HepG2 (cell line): ENCODE results near the gene TNXB. TPM values are rescaled to one million over a fixed set of nuclear protein-coding genes. Genes with fewer than 3 reads are reported as not detected.

Experiments
- ARID3A ChIP-seq: IDR thresholded peaks from 2 replicates; pipeline ENCODE4 v1.6.1; 2012; ENCODE audit warnings: low read depth, low read length, improper control_type of control experiment
- ARNT ChIP-seq: fragments of 450-650 bp; IDR thresholded peaks from 2 replicates; pipeline ENCODE4 v1.6.1; 2017
- CBX5 ChIP-seq: sonication (generic); formaldehyde crosslinking; IDR thresholded peaks from 2 replicates; pipeline ENCODE4 v1.4.0; 2020; ENCODE audit warnings: missing genetic modification reagents, borderline replicate concordance
- FOXM1 ChIP-seq: sonication (generic); formaldehyde crosslinking; IDR thresholded peaks from 2 replicates; pipeline ENCODE4 v1.5.0; 2020; ENCODE audit warnings: missing genetic modification reagents
- ISX ChIP-seq: sonication (generic); formaldehyde crosslinking; conservative IDR thresholded peaks from 2 replicates; pipeline ENCODE4 v1.5.0; 2020; ENCODE audit warnings: missing genetic modification reagents
- MTF1 ChIP-seq: sonication (generic); formaldehyde crosslinking; IDR thresholded peaks from 2 replicates; pipeline ENCODE4 v1.5.0; 2020; ENCODE audit warnings: missing genetic modification reagents
- PBX2 ChIP-seq: IDR thresholded peaks from 2 replicates; pipeline ENCODE4 v1.6.1; 2016; ENCODE audit warnings: control low read depth
- RFXANK ChIP-seq: IDR thresholded peaks from 2 replicates; pipeline ENCODE4 v1.6.1; 2016
- ZFP36L2 ChIP-seq: sonication (generic); formaldehyde crosslinking; IDR thresholded peaks from 2 replicates; pipeline ENCODE4 v1.4.0; 2020; ENCODE audit warnings: missing genetic modification reagents
- ZKSCAN8 ChIP-seq: IDR thresholded peaks from 2 replicates; pipeline ENCODE4 v1.6.1; 2016; ENCODE audit warnings: borderline replicate concordance, missing genetic modification reagents, missing compliant biosample characterization
- ZNF251 ChIP-seq: sonication (generic); formaldehyde crosslinking; IDR thresholded peaks from 2 replicates; pipeline ENCODE4 v1.9.0; 2021; ENCODE audit warnings: mild to moderate bottlenecking, missing genetic modification reagents
- ZNF335 ChIP-seq: sonication (generic); formaldehyde crosslinking; IDR thresholded peaks from 2 replicates; pipeline ENCODE4 v1.4.0; 2020; ENCODE audit warnings: missing genetic modification reagents
- ZNF354B ChIP-seq: sonication (generic); formaldehyde crosslinking; IDR thresholded peaks from 2 replicates; pipeline ENCODE4 v1.8.0; 2022; ENCODE audit warnings: mild to moderate bottlenecking, missing genetic modification reagents
- ZNF451 ChIP-seq: sonication (generic); formaldehyde crosslinking; IDR thresholded peaks from 2 replicates; pipeline ENCODE4 v1.5.0; 2020; ENCODE audit warnings: mild to moderate bottlenecking, missing genetic modification reagents
- ZNF503 ChIP-seq: sonication (generic); formaldehyde crosslinking; IDR thresholded peaks from 2 replicates; pipeline ENCODE4 v1.4.0; 2020; ENCODE audit warnings: missing genetic modification reagents
- ZNF556 ChIP-seq: sonication (generic); formaldehyde crosslinking; IDR thresholded peaks from 2 replicates; pipeline ENCODE4 v1.4.0; 2020; ENCODE audit warnings: mild to moderate bottlenecking, missing genetic modification reagents, borderline replicate concordance
- ZNF781 ChIP-seq: sonication (generic); formaldehyde crosslinking; IDR thresholded peaks from 2 replicates; pipeline ENCODE4 v1.5.1; 2020; ENCODE audit warnings: borderline replicate concordance, mild to moderate bottlenecking, missing genetic modification reagents; ENCODE audit errors: not compliant biosample characterization
- ZNF850 ChIP-seq: sonication (generic); formaldehyde crosslinking; conservative IDR thresholded peaks from 2 replicates; pipeline ENCODE4 v1.9.0; 2021; ENCODE audit warnings: mild to moderate bottlenecking, missing genetic modification reagents
- polyA plus RNA-seq, 8 experiments: library from polyadenylated mRNA; depleted of rRNA in 3 of 8; stranded (reverse) in 7 of 8; unstranded in 1 of 8; fragments of >200 nt; fragmentation: Illumina TruSeq in 4 of 8; extraction: Trizol in 4 of 8; gene quantifications; 2 replicates each; pipeline versions ENCODE4 v1.2.1 to v1.2.3, GENCODE V29; 2011 to 2016; ENCODE audit warnings: low read depth in 4 of 8, missing spikeins in 1 of 8, mixed read lengths in 1 of 8; ENCODE audit not compliant: insufficient read depth in 1 of 8
- total RNA-seq, 5 experiments: library from RNA; depleted of rRNA; stranded (reverse); fragments of >200 nt; fragmentation: Illumina TruSeq; extraction: Trizol; gene quantifications; 2 replicates each; pipeline ENCODE4 v1.2.3, GENCODE V29; 2016; ENCODE audit warnings: low read depth in 1 of 5
- TF ChIP-seq, protein P1 (sequence below): sonication (generic); formaldehyde crosslinking; conservative IDR thresholded peaks from 2 replicates; pipeline ENCODE4 v1.5.0; 2020; ENCODE audit warnings: missing genetic modification reagents
- TF ChIP-seq, protein P2 (sequence below): sonication (generic); formaldehyde crosslinking; IDR thresholded peaks from 2 replicates; pipeline ENCODE4 v1.9.0; 2021; ENCODE audit warnings: missing genetic modification reagents, borderline replicate concordance

TNXB gene
- total and polyA plus RNA-seq, 2 of the 13 experiments (the other 11 are each of a cell fraction or from before 2014, with no cell fraction given), result 1.6 to 2.7 TPM

DNA sequence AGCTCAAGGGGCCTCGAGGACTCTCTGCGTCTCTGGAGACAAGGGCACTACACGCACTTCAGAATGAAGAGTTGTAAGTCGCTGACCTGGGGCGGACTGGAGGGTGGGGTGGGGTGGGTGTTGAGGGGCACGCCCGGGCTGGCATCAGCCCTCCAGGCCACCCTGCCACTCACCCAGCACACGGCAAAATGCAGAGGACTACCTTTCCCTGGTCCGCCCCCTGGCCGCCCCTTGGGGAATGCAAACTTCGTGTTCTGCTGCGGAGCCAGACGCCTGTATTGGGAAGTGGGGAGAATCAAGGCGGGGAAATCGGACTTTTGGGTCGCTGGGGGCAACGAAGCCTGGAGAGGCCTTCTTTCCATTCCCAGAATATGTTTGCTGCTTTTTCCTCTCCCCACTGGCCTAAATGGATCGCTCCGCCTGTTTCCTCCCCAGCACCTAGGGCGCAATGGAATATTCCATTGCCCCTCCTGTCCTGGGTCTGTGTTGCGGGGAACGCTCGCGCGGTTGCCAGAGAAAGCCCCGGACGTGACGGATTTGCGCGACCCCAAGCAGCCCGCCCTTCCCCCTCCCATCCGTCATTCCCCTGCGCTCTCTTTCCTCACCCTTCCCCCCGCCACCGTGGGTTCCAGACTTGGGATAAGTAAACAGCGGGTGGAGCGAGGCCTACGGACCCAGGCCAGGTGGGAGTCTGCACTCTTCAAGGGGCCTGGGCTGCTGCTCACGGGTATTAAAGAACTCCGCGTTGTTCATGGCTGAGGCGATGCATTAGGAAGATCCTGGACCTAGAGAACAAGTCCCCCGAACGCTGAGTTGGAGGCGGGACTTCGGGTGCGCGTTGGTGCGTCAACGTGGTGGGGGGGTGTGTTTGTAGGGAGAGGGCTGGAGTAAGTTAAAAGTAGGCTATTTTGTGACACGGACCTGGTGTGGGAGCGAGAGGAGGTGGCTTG is 44.7 kb upstream of the TNXB start, which contains the start of gene PPT2 (continued):
- TF ChIP-seq ARID3A (no peak), ZNF781 (CRISPR knock-in tag) (no peak), ZNF251 (CRISPR knock-in tag) (no peak; the same call in 1 of the 2 replicates), ZFP36L2 (CRISPR knock-in tag) (no peak; the same call in 1 of the 2 replicates), ZNF503 (peak; percentile 80), ZNF850 (no peak), ZNF556 (CRISPR knock-in tag) (peak; percentile 80; the same call in 1 of the 2 replicates), ZNF451 (CRISPR knock-in tag) (no peak), MTF1 (CRISPR knock-in tag) (peak; percentile 83; the same call in 1 of the 2 replicates), RFXANK (CRISPR knock-in tag) (0 out of 2 replicates have a peak, but pooled peaks have one; percentile 45), ZNF354B (peak; percentile 87; the same call in 1 of the 2 replicates), CBX5 (CRISPR knock-in tag) (peak; percentile 41; the same call in 1 of the 2 replicates), ZKSCAN8 (peak; percentile 55; the same call in 1 of the 2 replicates), ZNF335 (CRISPR knock-in tag) (peak; percentile 93), ARNT (no peak), FOXM1 (CRISPR knock-in tag) (0 out of 2 replicates have a peak, but pooled peaks have one; percentile 21), ISX (CRISPR knock-in tag) (no peak), PBX2 (CRISPR knock-in tag) (peak; percentile 52; the same call in 1 of the 2 replicates)
- TF ChIP-seq, protein P1, sequence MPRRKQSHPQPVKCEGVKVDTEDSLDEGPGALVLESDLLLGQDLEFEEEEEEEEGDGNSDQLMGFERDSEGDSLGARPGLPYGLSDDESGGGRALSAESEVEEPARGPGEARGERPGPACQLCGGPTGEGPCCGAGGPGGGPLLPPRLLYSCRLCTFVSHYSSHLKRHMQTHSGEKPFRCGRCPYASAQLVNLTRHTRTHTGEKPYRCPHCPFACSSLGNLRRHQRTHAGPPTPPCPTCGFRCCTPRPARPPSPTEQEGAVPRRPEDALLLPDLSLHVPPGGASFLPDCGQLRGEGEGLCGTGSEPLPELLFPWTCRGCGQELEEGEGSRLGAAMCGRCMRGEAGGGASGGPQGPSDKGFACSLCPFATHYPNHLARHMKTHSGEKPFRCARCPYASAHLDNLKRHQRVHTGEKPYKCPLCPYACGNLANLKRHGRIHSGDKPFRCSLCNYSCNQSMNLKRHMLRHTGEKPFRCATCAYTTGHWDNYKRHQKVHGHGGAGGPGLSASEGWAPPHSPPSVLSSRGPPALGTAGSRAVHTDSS (CRISPR knock-in tag), result no peak
- TF ChIP-seq, protein P2, sequence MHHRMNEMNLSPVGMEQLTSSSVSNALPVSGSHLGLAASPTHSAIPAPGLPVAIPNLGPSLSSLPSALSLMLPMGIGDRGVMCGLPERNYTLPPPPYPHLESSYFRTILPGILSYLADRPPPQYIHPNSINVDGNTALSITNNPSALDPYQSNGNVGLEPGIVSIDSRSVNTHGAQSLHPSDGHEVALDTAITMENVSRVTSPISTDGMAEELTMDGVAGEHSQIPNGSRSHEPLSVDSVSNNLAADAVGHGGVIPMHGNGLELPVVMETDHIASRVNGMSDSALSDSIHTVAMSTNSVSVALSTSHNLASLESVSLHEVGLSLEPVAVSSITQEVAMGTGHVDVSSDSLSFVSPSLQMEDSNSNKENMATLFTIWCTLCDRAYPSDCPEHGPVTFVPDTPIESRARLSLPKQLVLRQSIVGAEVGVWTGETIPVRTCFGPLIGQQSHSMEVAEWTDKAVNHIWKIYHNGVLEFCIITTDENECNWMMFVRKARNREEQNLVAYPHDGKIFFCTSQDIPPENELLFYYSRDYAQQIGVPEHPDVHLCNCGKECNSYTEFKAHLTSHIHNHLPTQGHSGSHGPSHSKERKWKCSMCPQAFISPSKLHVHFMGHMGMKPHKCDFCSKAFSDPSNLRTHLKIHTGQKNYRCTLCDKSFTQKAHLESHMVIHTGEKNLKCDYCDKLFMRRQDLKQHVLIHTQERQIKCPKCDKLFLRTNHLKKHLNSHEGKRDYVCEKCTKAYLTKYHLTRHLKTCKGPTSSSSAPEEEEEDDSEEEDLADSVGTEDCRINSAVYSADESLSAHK, result no peak
